H9 (cell line): Measurements from ENCODE around the gene RPL18. TPM values are rescaled to one million over a fixed set of nuclear protein-coding genes. Genes with fewer than 3 reads are reported as not detected.

ENCODE experiments used
- DNase-seq: peaks from one replicate; pipeline ENCODE4 v3.0.0-alpha.2; 2017
- H2AFZ ChIP-seq: one replicate; pipeline ENCODE4 v1.6.1; 2013; ENCODE audit warnings: mild to moderate bottlenecking, low read length, control low read depth, moderate library complexity
- H2AK5ac ChIP-seq: 2 replicates; pipeline ENCODE4 v1.6.1; 2013; ENCODE audit warnings: low read length, control low read depth, mixed read lengths; ENCODE audit not compliant: insufficient read length
- H2BK120ac ChIP-seq: one replicate; pipeline ENCODE4 v1.6.1; 2013; ENCODE audit warnings: low read depth, mild to moderate bottlenecking, low read length, control low read depth, inconsistent platforms; ENCODE audit not compliant: poor library complexity, severe bottlenecking
- H2BK12ac ChIP-seq: 2 replicates; pipeline ENCODE4 v1.6.1; 2013; ENCODE audit warnings: low read length, control low read depth, mixed read lengths, low read depth; ENCODE audit not compliant: insufficient read length
- H2BK15ac ChIP-seq: 2 replicates; pipeline ENCODE4 v1.6.1; 2013; ENCODE audit warnings: low read depth, low read length, control low read depth
- H2BK20ac ChIP-seq: one replicate; pipeline ENCODE4 v1.6.1; 2013; ENCODE audit warnings: low read depth, mild to moderate bottlenecking, low read length, control low read depth, inconsistent platforms; ENCODE audit not compliant: poor library complexity, severe bottlenecking
- H2BK5ac ChIP-seq: 2 replicates; pipeline ENCODE4 v1.6.1; 2013; ENCODE audit warnings: low read length, control low read depth, mixed read lengths; ENCODE audit not compliant: insufficient read length
- H3K14ac ChIP-seq: 2 replicates; pipeline ENCODE4 v1.6.1; 2013; ENCODE audit warnings: low read length, control low read depth; ENCODE audit not compliant: insufficient read depth
- H3K18ac ChIP-seq: 2 replicates; pipeline ENCODE4 v1.6.1; 2013; ENCODE audit warnings: low read depth, mild to moderate bottlenecking, mixed read lengths, low read length, control low read depth; ENCODE audit not compliant: insufficient read length
- H3K23ac ChIP-seq: 2 replicates; pipeline ENCODE4 v1.6.1; 2013; ENCODE audit warnings: low read length, control low read depth, mixed read lengths, low read depth; ENCODE audit not compliant: insufficient read length
- H3K23me2 ChIP-seq: 2 replicates; pipeline ENCODE4 v1.6.1; 2013; ENCODE audit warnings: low read depth, mild to moderate bottlenecking, mixed read lengths, low read length, control low read depth; ENCODE audit not compliant: insufficient read length, poor library complexity, severe bottlenecking
- H3K27ac ChIP-seq: 2 replicates; pipeline ENCODE4 v1.5.1; 2013; ENCODE audit warnings: low read length, control low read depth, mixed read lengths, low read depth; ENCODE audit not compliant: insufficient read length
- H3K27me3 ChIP-seq: 2 replicates; pipeline ENCODE4 v1.6.1; 2013; ENCODE audit warnings: low read length, control low read depth, inconsistent platforms; ENCODE audit not compliant: insufficient read depth
- H3K4ac ChIP-seq: 2 replicates; pipeline ENCODE4 v1.6.1; 2013; ENCODE audit warnings: low read depth, mild to moderate bottlenecking, control low read depth, inconsistent platforms, low read length, moderate library complexity
- H3K4me1 ChIP-seq: 2 replicates; pipeline ENCODE4 v1.6.1; 2013; ENCODE audit warnings: low read length, control low read depth, inconsistent platforms; ENCODE audit not compliant: insufficient read depth
- H3K4me2 ChIP-seq: 2 replicates; pipeline ENCODE4 v1.6.1; 2013; ENCODE audit warnings: low read length, control low read depth, mixed read lengths; ENCODE audit not compliant: insufficient read length, insufficient read depth
- H3K56ac ChIP-seq: 2 replicates; pipeline ENCODE4 v1.6.1; 2013; ENCODE audit warnings: low read depth, mild to moderate bottlenecking, mixed read lengths, low read length, control low read depth; ENCODE audit not compliant: insufficient read length
- H3K79me1 ChIP-seq: 2 replicates; pipeline ENCODE4 v1.6.1; 2013; ENCODE audit warnings: low read depth, mild to moderate bottlenecking, moderate library complexity, low read length, control low read depth, inconsistent platforms; ENCODE audit not compliant: insufficient read depth, poor library complexity, severe bottlenecking
- H3K79me2 ChIP-seq: 2 replicates; pipeline ENCODE4 v1.6.1; 2013; ENCODE audit warnings: low read length, control low read depth, inconsistent platforms; ENCODE audit not compliant: insufficient read depth
- H3K9ac ChIP-seq: 2 replicates; pipeline ENCODE4 v1.6.1; 2013; ENCODE audit warnings: low read length, control low read depth, mixed read lengths; ENCODE audit not compliant: insufficient read length; ENCODE audit errors: extremely low read depth
- H3K9me3 ChIP-seq: one replicate; pipeline ENCODE4 v1.6.1; 2013; ENCODE audit warnings: low read depth, low read length, inconsistent platforms; ENCODE audit not compliant: control insufficient read depth
- H3T11ph ChIP-seq: one replicate; pipeline ENCODE4 v1.6.1; 2013; ENCODE audit warnings: mild to moderate bottlenecking, low read length, control low read depth, inconsistent platforms
- H4K20me1 ChIP-seq: one replicate; pipeline ENCODE4 v1.6.1; 2013; ENCODE audit not compliant: control insufficient read depth, insufficient read length, insufficient read depth
- H4K5ac ChIP-seq: 2 replicates; pipeline ENCODE4 v1.6.1; 2013; ENCODE audit warnings: low read depth, mild to moderate bottlenecking, mixed read lengths, low read length, control low read depth; ENCODE audit not compliant: insufficient read length
- H4K8ac ChIP-seq: replicated peaks from 2 replicates; pipeline ENCODE4 v1.6.1; 2013; ENCODE audit warnings: low read length, control low read depth, mixed read lengths, low read depth; ENCODE audit not compliant: insufficient read length
- H4K91ac ChIP-seq: 2 replicates; pipeline ENCODE4 v1.6.1; 2013; ENCODE audit warnings: low read depth, mild to moderate bottlenecking, moderate library complexity, mixed read lengths, low read length, control low read depth; ENCODE audit not compliant: insufficient read length
- H3K27ac Mint-ChIP-seq, 3 experiments: 2 replicates in 2 of 3; 3 replicates in 1 of 3; pipeline ENCODE4 v1.8.0; 2020 to 2021; ENCODE audit warnings: mixed read lengths in 3 of 3, mild to moderate bottlenecking in 1 of 3, moderate library complexity in 1 of 3
- H3K27me3 Mint-ChIP-seq: 2 replicates; pipeline ENCODE4 v1.8.0; 2021; ENCODE audit warnings: low read depth, mild to moderate bottlenecking, moderate library complexity, mixed read lengths
- H3K36me3 Mint-ChIP-seq, 3 experiments: 2 replicates in 2 of 3; 3 replicates in 1 of 3; pipeline ENCODE4 v1.8.0; 2020 to 2021; ENCODE audit warnings: low read depth in 3 of 3, mixed read lengths in 3 of 3; ENCODE audit not compliant: insufficient read depth in 1 of 3
- H3K4me1 Mint-ChIP-seq, 2 experiments: 2 replicates each; pipeline ENCODE4 v1.8.0; 2020; ENCODE audit warnings: mixed read lengths in 2 of 2
- H3K4me3 Mint-ChIP-seq, 2 experiments: 2 replicates in 1 of 2; 3 replicates in 1 of 2; pipeline ENCODE4 v1.8.0; 2020 to 2021; ENCODE audit warnings: mild to moderate bottlenecking in 2 of 2, mixed read lengths in 2 of 2, moderate library complexity in 1 of 2
- H3K9me3 Mint-ChIP-seq, 2 experiments: 2 replicates in 1 of 2; 3 replicates in 1 of 2; pipeline ENCODE4 v1.8.0; 2020; ENCODE audit warnings: mild to moderate bottlenecking in 2 of 2, mixed read lengths in 2 of 2, moderate library complexity in 1 of 2
- CTCF ChIP-seq: fragments of 200-600 bp; sonication (generic); conservative IDR thresholded peaks from 3 replicates; pipeline ENCODE4 v1.8.0; 2021; ENCODE audit warnings: antibody characterized with exemption, mild to moderate bottlenecking
- WGBS: extraction: QIAGEN DNeasy Blood & Tissue Kit; methylation state at CpG from one replicate; pipeline ENCODE4 v1.1.7; 2013; ENCODE audit warnings: missing lambda C conversion rate, low lambda C conversion rate, mixed read lengths; ENCODE audit not compliant: insufficient read length; ENCODE audit errors: extremely low coverage; 5-methylcytosine and 5-hydroxymethylcytosine counted together
- total RNA-seq: library from RNA; stranded (reverse); gene quantifications from 2 replicates; pipeline ENCODE4 v1.2.1, GENCODE V29; 2021

RPL18 gene
- total RNA-seq, 1 experiment from 2014 or later, result 1,855 TPM

- Histone ChIP-seq H2BK12ac (no peak overlapping the region), H2BK120ac (no peak overlapping the region), H3K4ac (no peak overlapping the region), H3K79me1 (no peaks in the 10 kb centered on the region), H2BK15ac (no peak overlapping the region), H4K8ac (no peak overlapping the region), H2AK5ac (no peak overlapping the region), H4K91ac (no peak overlapping the region), H4K5ac (no peak overlapping the region), H3K18ac (no peak overlapping the region), H3K4me2 (no peak overlapping the region), H3K9me3 (no peaks in the 10 kb centered on the region), H3K56ac (no peak overlapping the region), H3K23me2 (peaks cover 19% of the 10 kb centered on the region), H2BK5ac (no peak overlapping the region), H2AFZ (no peak overlapping the region), H3K23ac (no peak overlapping the region), H4K20me1 (no peaks in the 10 kb centered on the region), H3K27ac (no peak overlapping the region), H3K14ac (no peak overlapping the region), H3K79me2 (no peaks in the 10 kb centered on the region), H3T11ph (no peak overlapping the region), H3K4me1 (peaks cover 2% of the 10 kb centered on the region; the same call in 1 of the 2 replicates), H3K27me3 (no peaks in the 10 kb centered on the region), H2BK20ac (no peak overlapping the region), H3K9ac (no peak overlapping the region)
- no CpG with 5 or more reads among the region's 2 CpGs for WGBS
- DNase-seq, result no peak
- Mint-ChIP-seq H3K36me3 (peaks cover 14 to 39% (median 36%) of the 10 kb centered on the region in 3 experiments), H3K4me1 (peaks cover 34 to 36% of the 10 kb centered on the region in 2 experiments), H3K27ac (no peak overlapping the region), H3K4me3 (no peak overlapping the region), H3K9me3 (no peaks in the 10 kb centered on the region; a peak in 1 of 5 replicates), H3K27me3 (no peaks in the 10 kb centered on the region; the same call in 1 of the 2 replicates)
- no peak for TF ChIP-seq CTCF
Measured at GRCh38 chr19:48641850-48642249, 22.9 kb upstream of the RPL18 start.
